GM19193 (cell line): ENCODE data around the gene B4GALNT2.

Source experiments
- POLR2A ChIP-seq: IDR thresholded peaks from 4 replicates; pipeline ENCODE4 v1.6.1; 2011; ENCODE audit not compliant: insufficient read depth, insufficient read length; ENCODE audit errors: extremely low read depth

Gene B4GALNT2

GRCh38 chr17:49111934-49112333 is 20.6 kb upstream of the B4GALNT2 start:
- no peak for TF ChIP-seq POLR2A

DNA sequence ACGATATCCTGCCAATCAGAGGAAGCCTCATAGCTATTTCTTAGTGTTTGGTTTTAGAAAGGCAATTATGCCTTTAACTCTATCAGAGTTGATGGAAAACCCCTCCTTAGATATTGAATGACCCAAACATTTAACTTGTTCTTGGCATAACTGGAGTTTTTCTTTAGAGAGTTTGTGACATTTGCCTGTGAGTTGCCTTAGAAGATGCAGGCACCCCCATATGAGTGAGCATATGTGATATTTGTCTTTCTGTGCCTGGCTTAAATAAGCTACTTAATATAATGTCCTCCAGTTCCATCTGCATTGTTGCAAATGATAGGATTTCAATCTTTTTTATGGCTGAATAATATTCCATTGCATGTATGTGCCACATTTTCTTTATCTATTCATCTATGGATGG is 19.6 kb upstream of the B4GALNT2 start:
- no peak for TF ChIP-seq POLR2A

GRCh38 chr17:49114703-49115102 is 17.9 kb upstream of the B4GALNT2 start:
- no peak for TF ChIP-seq POLR2A

DNA sequence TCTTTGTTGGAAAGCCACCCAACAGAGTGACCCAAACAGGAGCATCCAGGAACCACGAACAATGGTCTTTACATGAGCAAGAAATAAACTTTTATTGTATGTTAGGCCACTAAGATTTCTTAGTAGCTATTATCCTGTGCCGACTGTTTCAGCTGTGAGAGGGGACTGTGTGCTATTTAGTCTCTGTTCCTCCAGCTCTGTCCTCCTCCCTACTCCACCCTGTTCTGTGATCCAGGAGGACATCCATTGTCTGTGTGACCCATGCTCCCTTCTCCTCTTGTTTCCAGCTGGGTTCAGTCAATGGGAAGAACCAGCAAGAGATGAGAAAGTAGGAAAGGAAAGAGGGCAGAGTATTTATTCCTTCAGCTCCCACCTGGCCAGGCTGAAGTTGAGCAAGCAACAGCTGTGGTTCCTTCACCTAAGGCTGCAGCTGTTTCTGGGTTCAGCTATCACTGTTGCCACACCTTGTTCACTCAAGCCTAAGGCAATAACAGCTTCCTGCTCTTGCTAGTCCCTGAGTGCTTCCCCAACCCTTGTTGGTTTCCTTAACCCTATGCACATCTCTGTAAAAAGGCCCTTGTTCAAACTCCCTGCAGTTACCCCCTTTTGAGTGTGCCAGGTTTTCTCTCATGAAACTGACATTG is 14.9 kb upstream of the B4GALNT2 start:
- no peak for TF ChIP-seq POLR2A

DNA sequence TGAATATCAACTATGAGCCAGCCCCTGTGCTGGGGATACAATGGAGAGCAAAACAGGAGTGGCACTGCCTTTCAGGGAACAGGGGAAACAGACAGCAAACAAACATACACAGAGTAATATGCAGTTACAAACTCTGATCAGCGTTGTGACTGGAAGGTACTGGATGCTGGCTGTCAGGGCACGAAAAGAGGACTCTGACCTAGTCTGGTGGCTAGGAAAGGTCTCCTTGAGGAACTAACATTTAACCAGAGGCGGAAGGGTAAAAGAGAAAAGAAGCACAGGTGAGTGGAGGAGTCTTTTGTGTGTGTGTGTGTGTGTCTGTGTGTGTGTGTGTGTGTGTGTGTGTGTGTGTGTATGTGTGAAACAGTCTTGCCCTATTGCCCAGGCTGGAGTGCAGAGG is 12.4 kb upstream of the B4GALNT2 start:
- TF ChIP-seq POLR2A, result no peak

- TF ChIP-seq POLR2A, result no peak
Observed at GRCh38 chr17:49121696-49122292, 10.8 kb upstream of the B4GALNT2 start.

DNA sequence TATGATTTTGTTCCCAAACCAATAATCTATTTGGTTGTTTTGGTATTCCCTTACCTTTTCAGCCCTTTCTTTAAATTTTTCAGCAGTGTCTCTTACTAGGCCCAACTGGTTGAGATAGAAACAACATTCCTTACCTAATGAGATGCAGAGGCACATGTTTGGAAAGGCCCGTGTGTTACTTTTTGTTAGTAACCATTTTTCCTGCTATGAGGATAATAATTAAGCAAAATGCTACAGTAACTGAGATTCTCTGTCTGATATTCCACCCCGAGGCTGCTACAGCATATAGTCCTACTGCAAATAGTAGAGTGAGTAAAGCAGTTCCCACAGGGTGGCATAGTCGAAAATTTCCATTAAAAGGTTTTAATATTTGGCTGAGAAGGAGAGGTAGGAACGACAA is 10.0 kb upstream of the B4GALNT2 start:
- TF ChIP-seq POLR2A, result no peak

- no peak for TF ChIP-seq POLR2A
Observed at GRCh38 chr17:49123061-49123460, 9.5 kb upstream of the B4GALNT2 start.

GRCh38 chr17:49125449-49125848 is 7.1 kb upstream of the B4GALNT2 start:
- TF ChIP-seq POLR2A, result no peak

DNA sequence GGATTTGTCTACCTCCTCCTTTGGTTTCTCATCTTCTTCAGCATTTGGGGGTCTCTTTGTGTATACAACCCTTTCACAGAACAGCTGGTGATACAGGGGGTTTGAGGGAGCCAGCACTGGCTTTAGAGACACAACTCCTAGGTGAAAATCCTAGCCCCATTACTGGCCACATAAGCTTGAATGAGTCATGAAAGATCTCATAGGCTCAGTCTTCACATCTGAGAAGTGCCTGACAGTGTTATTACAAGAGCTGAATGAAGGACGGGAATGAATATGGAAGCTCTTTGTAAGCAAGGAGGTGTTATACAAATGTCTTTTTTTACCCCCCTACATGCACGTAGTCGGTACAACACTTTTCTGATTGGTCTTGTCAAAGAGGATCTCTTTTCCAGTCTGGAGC is 1.7 kb upstream of the B4GALNT2 start:
- no peak for TF ChIP-seq POLR2A

GRCh38 chr17:49132317-49132698 is 261 bp upstream of the B4GALNT2 start:
- TF ChIP-seq POLR2A, result no peak

- TF ChIP-seq POLR2A, result no peak
Observed at GRCh38 chr17:49136335-49136734, 3.8 kb downstream of the B4GALNT2 start.

DNA sequence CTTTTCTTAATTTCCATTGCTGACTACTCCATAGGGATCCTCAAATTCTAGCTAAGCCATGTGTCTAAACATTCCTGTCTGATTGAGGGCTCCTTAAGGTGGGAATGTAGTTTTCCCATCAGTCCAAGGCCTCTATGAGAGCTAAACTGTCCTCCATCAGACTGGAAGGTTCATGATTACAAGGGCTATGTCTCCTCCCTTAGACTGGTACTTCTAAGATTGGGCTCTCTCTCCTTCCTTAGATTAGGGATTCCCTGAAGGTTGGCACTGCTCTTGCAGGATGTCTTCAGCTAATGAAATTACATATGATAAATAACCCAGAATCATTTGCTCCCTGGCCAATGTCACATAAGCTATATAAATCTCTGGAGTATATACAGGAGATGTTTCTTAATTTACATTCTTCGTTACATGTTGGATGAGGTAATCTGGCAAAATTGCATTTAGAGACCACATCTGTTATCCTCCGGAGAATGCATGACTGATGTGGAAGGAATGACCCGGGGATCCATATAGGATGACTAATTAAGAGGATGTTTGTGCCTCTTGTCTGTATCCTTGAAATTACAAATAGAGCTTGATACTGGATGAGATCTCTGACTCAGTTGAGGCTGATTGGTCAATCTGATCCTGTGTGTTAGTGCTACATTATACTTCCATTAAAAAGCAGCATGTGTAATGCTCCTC is 14.2 kb downstream of the B4GALNT2 start:
- TF ChIP-seq POLR2A, result no peak

DNA sequence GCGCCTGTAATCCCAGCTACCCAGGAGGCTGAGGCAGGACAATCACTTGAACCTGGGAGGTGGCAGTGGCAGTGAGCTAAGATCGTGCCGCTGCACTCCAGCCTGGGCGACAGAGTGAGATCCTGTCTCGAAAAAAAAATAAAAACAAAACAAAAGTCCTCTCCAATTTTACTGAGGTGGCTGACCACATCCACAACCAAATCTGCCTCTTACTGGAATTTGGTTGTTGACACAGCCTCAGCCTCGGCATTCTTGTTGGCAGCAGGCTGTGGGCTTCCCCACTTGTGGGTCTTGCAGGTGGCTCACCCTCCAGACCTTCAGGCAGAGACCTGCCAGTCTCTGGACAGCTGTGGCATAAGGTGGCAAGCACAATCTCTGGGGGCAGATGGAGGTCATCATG is 15.6 kb downstream of the B4GALNT2 start:
- TF ChIP-seq POLR2A, result no peak

- no peak for TF ChIP-seq POLR2A
Observed at GRCh38 chr17:49151996-49152395, 19.4 kb downstream of the B4GALNT2 start.

DNA sequence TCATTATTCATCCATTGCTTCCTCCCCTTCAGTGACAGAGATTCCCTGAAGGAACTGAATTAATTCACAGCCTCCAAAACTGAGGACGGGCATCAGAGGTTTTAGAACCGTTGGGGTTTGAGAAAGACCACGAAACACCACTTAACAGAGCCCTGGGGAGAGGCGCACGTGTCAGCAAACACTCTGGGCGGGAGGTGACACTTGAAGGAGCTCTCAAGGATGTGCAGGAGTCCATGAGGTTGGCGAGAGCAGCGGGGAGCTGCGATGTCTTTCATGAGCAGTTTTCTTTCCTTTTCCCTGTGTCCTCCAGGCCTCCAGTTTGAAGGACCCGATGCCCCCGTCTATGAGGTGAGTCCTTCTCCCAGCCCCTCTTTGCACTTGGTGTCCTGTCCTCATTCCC is 23.7 kb downstream of the B4GALNT2 start:
- no peak for TF ChIP-seq POLR2A

DNA sequence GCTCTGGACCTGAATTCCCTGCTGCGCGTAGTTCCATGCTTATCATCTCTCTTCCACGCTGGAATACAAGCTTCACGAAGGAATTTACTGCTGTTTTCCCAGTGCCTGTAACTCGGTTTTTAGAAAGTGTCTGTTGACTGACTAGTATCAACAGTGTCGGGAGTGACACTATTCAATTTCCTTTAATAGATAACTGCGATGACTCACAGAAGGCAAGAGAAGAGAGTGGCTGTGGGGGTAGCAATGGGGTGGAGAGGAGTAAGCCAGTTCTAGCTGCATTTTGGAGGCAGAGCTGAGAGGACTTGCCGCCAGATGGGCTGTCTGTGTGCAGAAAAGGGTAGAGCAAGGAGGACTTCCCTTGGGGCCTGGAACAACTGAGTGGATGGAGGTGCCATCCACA is 25.2 kb downstream of the B4GALNT2 start:
- no peak for TF ChIP-seq POLR2A

DNA sequence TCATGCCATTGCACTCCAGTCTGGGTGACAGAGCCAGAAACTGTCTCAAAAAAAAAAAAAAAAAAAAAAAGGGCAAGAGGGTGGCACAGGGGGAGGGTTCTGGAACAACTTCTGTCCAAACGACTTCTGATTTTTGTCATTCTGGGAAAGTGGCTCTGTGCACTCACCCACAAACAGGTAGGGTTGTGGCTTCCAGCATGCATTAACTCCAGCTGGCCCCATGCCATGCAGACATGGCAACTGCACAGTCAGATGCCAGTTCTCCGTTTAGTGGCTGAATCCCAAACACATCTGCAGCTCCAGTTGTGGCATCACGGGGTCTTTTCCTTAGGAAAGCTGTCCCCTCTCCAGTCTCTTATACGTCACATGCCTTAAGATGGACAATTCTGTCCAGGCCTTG is 30.3 kb downstream of the B4GALNT2 start:
- no peak for TF ChIP-seq POLR2A
